HG02571 (cell line): Measurements from ENCODE around the gene MAML3.

ENCODE experiments used
- ATAC-seq: cut with Tn5 transposase; IDR thresholded peaks from one replicate; pipeline ENCODE4 v1.9.1; 2021; ENCODE audit warnings: mild to moderate bottlenecking, moderate library complexity; ENCODE audit not compliant: unreplicated experiment

The MAML3 gene

DNA sequence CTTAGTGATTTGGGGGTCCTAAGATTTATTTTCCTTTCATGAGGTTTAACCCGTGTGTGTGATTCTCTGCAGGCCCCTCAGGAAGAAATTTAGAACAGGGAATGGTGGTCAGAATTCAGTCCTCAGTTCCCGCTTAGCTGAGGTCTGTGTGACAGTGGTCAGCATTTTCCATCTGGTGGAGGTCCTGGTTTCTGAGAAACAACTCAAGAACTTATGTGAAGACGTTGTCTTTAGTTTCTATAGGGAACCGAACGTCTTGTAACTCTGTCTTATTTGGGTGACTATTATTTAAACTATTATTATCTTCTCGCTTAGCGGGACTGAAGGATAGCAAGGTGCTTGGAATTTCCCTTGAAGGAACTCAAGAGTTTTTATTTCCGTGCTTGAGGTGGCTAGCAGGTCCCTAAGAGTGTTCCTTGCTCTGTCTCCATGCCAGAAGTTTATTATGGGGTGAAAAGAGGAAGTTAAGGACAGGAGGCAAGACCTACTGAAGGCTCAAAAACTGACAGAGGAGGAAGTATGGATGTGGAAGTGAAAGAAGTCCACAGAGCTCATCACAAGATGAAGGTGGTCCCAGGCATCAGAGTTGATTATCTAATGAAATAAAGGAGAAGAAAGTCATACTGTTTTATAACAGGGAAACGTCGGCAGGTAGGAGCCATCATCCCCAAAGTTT lies 479.0 kb downstream of the MAML3 start:
- no peak for ATAC-seq

DNA sequence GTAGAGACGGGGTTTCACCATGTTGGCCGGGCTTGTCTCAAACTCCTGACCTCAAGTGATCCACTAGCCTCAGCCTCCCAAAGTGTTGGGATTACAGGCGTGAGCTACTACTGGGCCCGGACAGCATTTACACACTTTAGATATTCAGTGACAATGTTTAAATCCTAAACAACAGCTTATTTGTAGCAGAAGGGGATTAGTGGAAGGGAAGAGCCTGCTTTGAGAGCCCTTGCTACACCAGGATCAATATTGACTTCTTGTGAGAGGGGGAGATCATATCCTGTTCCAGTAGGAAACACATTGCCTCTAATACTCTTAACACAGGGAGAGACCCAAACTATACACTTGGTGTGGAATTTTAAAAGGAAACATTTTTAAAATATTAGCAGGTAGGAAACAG lies 481.3 kb downstream of the MAML3 start:
- no peak for ATAC-seq

DNA sequence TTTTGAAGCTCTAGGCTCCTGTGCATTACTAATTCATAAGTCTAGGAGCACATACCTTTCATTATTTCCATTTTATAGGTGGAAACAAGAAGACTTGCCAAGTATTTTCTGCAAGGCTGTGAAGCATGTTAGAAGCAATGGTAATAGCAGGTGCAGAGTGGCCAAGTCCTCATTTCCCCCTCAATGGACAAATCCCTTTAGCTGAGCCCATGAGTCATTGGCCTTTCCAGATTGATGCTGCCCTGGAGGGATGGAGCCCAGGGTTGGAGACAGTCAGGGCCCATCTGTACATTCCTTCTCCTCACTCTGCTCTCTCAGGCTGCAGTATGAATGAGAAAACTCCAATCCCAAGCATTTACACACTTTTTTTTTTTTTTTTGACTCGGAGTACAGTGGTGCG lies 481.8 kb downstream of the MAML3 start:
- ATAC-seq: no peak

DNA sequence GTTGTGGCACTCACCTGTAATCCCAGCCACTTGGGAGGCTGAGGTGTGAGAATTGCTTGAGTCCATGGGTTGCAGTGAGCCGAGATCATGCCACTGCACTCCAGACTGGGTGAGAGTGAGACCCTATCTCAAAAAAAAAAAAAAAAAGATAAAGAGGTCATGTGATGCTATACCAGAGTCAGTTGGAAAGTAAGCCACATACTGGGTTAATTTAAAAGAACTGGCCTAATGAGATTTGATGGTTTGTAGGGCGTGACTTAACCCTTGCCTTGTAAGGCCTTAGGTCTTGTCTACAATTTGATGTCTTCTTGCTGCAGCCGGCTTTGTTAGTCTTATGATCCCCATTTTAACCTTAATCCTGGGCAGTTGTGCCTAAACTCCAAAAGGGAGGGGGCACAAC lies 483.2 kb downstream of the MAML3 start:
- ATAC-seq: no peak

DNA sequence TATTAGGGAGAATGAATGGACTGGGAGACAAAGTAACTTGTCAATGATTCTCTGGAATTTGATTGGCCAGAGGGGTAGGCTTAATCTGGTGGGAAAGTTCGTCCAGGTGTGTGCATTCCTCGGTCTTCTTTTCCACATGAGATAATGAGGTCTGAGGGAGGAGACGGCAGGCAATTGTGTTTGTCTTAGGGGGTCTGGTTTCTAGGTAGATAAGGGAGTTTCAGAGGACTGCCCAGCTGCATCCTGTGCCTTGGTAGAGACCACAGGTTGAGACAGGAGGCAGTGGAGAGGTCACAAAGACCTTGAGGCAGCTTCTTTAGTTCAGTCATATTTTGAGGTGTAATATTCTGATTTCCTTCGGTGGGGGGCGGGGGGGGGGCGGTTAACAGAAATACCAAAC lies 484.1 kb downstream of the MAML3 start:
- ATAC-seq: no peak

DNA sequence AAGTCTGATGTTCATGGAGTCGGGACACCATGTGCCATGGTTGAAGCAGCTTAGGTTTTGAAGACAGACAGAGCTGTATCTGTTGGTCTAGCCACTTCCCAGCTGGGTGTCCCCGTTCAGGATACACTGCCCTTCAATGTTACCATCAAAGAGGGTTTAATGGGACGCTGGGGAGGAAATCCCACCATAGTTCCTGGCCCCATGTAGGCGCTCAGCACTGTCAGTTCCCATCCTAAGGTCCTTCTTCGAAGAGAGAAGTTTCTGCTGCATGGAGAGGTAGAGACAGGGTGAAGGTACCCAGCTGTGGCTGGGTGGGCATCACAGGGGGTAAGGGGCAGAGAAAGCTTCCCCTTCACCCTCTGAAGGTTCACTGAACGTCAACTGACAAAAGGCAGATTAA lies 484.6 kb downstream of the MAML3 start:
- no peak for ATAC-seq

DNA sequence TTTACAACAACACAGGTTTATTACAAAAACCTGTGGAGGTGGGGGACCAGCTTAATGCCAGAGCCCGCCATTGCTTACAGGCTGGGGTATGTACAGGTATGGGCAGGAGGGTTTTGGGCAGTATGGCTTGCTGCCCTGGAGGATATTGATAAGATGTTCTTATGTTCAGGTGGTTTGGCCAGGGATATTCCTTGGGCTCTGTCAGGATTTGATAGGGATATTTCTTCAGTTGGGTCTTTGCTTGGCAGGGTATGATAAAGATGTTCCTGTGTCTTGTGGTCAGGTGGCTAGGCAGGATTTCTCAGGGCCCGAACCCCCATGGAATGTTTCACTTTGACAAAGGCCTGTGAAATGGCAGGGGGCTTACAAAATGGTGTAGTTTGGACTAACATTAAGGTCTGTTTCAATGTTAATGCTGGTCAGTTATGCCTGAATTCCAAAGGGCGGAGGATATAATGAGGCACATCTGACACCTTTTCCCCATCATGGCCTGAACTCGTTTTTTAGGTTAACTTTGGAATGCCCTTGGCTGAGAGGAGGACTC lies 485.3 kb downstream of the MAML3 start:
- no peak for ATAC-seq

DNA sequence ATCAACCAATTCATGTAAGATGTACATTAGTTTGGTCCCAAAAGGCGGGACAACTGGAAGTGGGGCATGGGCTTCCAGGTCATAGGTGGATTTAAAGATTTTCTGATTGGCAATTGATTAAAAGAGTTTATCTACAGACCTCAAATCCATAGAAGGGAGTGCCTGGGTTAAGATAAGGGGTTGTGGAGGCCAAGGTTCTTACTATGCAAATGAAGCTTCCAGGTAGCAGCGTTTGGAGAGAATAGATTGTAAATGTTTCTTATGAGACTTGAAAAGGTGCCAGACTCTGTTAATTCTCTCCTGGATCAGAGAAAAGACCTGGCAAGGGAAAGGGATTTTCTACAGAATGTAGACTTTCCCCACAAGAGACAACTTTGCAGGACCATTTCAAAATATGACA lies 485.9 kb downstream of the MAML3 start:
- ATAC-seq: no peak
